Measurements from ENCODE around the gene EXOSC9. TPM values are rescaled to one million over a fixed set of nuclear protein-coding genes. Genes with fewer than 3 reads are reported as not detected.
A peak's percentile ranks its signal among the peaks of the same experiment; 100 is the strongest.

The EXOSC9 gene
- total RNA-seq, 3 donors from 2014 or later (not counting 1 experiment from before 2014, with no cell fraction given): 45.7 to 57.4 (median 51.2) TPM

GRCh38 chr4:121819216-121819965, 18.3 kb downstream of the EXOSC9 start:
- WGBS (ENCODE audit: insufficient coverage): 100% methylated on average over 1 of the region's 1 CpG
- H3K4me3 Mint-ChIP-seq: no peak overlapping the region

GRCh38 chr4:121822047-121822446, 20.9 kb downstream of the EXOSC9 start:
- H3K4me3 ChIP-seq (ENCODE audit: low read length): no peak overlapping the region

More at GRCh38 chr4:121819216-121819965, 18.3 kb downstream of the EXOSC9 start:
- H3K9me3 Mint-ChIP-seq: no peaks in the 10 kb centered on the region
- H3K36me3 ChIP-seq (ENCODE audit: control insufficient read depth, insufficient read depth, low read length): peaks cover 35% of the 10 kb centered on the region
- DNase-seq (no peak), ATAC-seq (no peak)
- H3K36me3 Mint-ChIP-seq: no peaks in the 10 kb centered on the region
- H3K4me1 Mint-ChIP-seq: peaks cover 13 to 15% of the 10 kb centered on the region in 2 donors
- peaks cover 9% of the 10 kb centered on the region for H3K4me1 ChIP-seq (ENCODE audit: control insufficient read depth, insufficient read depth, low read length)
- no peak overlapping the region for H3K27ac Mint-ChIP-seq
- no peaks in the 10 kb centered on the region for H3K9me3 ChIP-seq (ENCODE audit: control insufficient read depth, insufficient read depth, low read length)
- intact Hi-C loops (cut with micrococcal nuclease): no loop called here
- H3K27me3 Mint-ChIP-seq (ENCODE audit: low read depth in 2 of 2): no peaks in the 10 kb centered on the region
- no peak overlapping the region for H3K27ac ChIP-seq (ENCODE audit: low read length)
- H3K4me3 ChIP-seq (ENCODE audit: low read length): no peak overlapping the region
- H3K27me3 ChIP-seq (ENCODE audit: control insufficient read depth, insufficient read depth, low read length): no peaks in the 10 kb centered on the region
- no peak for TF ChIP-seq CTCF (IDR thresholded peaks at IDR 0.05)

GRCh38 chr4:121822796-121823504, 21.8 kb downstream of the EXOSC9 start:
- Histone ChIP-seq H3K36me3 (ENCODE audit: control insufficient read depth, insufficient read depth, low read length) (peaks cover under 1% of the 10 kb centered on the region), H3K4me3 (ENCODE audit: low read length) (peak overlapping the region; percentile 67), H3K9me3 (ENCODE audit: control insufficient read depth, insufficient read depth, low read length) (no peaks in the 10 kb centered on the region), H3K27me3 (ENCODE audit: control insufficient read depth, insufficient read depth, low read length) (no peaks in the 10 kb centered on the region), H3K27ac (ENCODE audit: low read length) (no peak overlapping the region), H3K4me1 (ENCODE audit: control insufficient read depth, insufficient read depth, low read length) (peaks cover 9% of the 10 kb centered on the region)
- intact Hi-C loops (cut with micrococcal nuclease): no loop called here
- Mint-ChIP-seq H3K9me3 (no peaks in the 10 kb centered on the region), H3K27ac (peak overlapping the region; percentile 56 to 86), H3K4me1 (peaks cover 13 to 15% of the 10 kb centered on the region in 2 donors), H3K36me3 (no peaks in the 10 kb centered on the region), H3K27me3 (ENCODE audit: low read depth in 2 of 2) (no peaks in the 10 kb centered on the region), H3K4me3 (peak overlapping the region; percentile 91)
- TF ChIP-seq CTCF (IDR thresholded peaks at IDR 0.05): no peak
- peak; percentile 17 to 61 for DNase-seq
- WGBS (ENCODE audit: insufficient coverage): under 1% methylated on average over 30 of the region's 30 CpGs
- ATAC-seq: no peak

More at GRCh38 chr4:121822047-121822446, 20.9 kb downstream of the EXOSC9 start:
- Mint-ChIP-seq H3K27ac (no peak overlapping the region), H3K4me3 (peak overlapping the region; percentile 91), H3K9me3 (no peaks in the 10 kb centered on the region), H3K4me1 (peaks cover 13 to 15% of the 10 kb centered on the region in 2 donors), H3K36me3 (no peaks in the 10 kb centered on the region), H3K27me3 (ENCODE audit: low read depth in 2 of 2) (no peaks in the 10 kb centered on the region)
- Histone ChIP-seq H3K36me3 (ENCODE audit: control insufficient read depth, insufficient read depth, low read length) (peaks cover 8% of the 10 kb centered on the region), H3K9me3 (ENCODE audit: control insufficient read depth, insufficient read depth, low read length) (no peaks in the 10 kb centered on the region), H3K4me1 (ENCODE audit: control insufficient read depth, insufficient read depth, low read length) (peaks cover 9% of the 10 kb centered on the region), H3K27ac (ENCODE audit: low read length) (no peak overlapping the region), H3K27me3 (ENCODE audit: control insufficient read depth, insufficient read depth, low read length) (no peaks in the 10 kb centered on the region)
- ATAC-seq (no peak), DNase-seq (no peak)
- WGBS (ENCODE audit: insufficient coverage): 100% methylated on average over 1 of the region's 1 CpG
- TF ChIP-seq CTCF (IDR thresholded peaks at IDR 0.05): no peak
- intact Hi-C loops (cut with micrococcal nuclease): no loop called here
